NCI-H1694 (cell line): ENCODE results near the gene ADCY7.

Experiments
- DNase-seq: peaks from one replicate; lab custom pipeline; 2025; lab: John Stamatoyannopoulos, UW

Gene ADCY7

GRCh38 chr16:50248845-50249244 lies 17.5 kb upstream of the ADCY7 start:
- DNase-seq, result no peak

GRCh38 chr16:50251375-50252081 lies 14.8 kb upstream of the ADCY7 start:
- no peak for DNase-seq

GRCh38 chr16:50252082-50252611 lies 14.2 kb upstream of the ADCY7 start:
- no peak for DNase-seq

- no peak for DNase-seq
Measured at GRCh38 chr16:50252874-50253513, 13.4 kb upstream of the ADCY7 start.

GRCh38 chr16:50253514-50253910 lies 12.8 kb upstream of the ADCY7 start:
- DNase-seq, result no peak

- no peak for DNase-seq
Measured at GRCh38 chr16:50254072-50254471, 12.3 kb upstream of the ADCY7 start.

GRCh38 chr16:50255538-50255937 lies 10.8 kb upstream of the ADCY7 start:
- no peak for DNase-seq

GRCh38 chr16:50256604-50257003 lies 9.7 kb upstream of the ADCY7 start:
- DNase-seq, result no peak

GRCh38 chr16:50257876-50258275 lies 8.5 kb upstream of the ADCY7 start:
- DNase-seq, result no peak

GRCh38 chr16:50259334-50260205 lies 6.8 kb upstream of the ADCY7 start:
- DNase-seq, result peak; percentile 24

- DNase-seq, result no peak
Measured at GRCh38 chr16:50260206-50261159, 5.9 kb upstream of the ADCY7 start.

GRCh38 chr16:50261160-50261706 lies 5.1 kb upstream of the ADCY7 start:
- no peak for DNase-seq

GRCh38 chr16:50261707-50262235 lies 4.6 kb upstream of the ADCY7 start:
- no peak for DNase-seq

GRCh38 chr16:50263060-50263909 lies 3.1 kb upstream of the ADCY7 start:
- no peak for DNase-seq

- no peak for DNase-seq
Measured at GRCh38 chr16:50263940-50264929, 2.1 kb upstream of the ADCY7 start.

- peak; percentile 78 for DNase-seq
Measured at GRCh38 chr16:50265260-50265659, 1.1 kb upstream of the ADCY7 start.

GRCh38 chr16:50265716-50266336 lies 525 bp upstream of the ADCY7 start:
- no peak for DNase-seq

- DNase-seq, result peak; percentile 37
Measured at GRCh38 chr16:50267151-50267631, 840 bp downstream of the ADCY7 start.
